ENCODE measurements around the gene CRYZ.

DNA sequence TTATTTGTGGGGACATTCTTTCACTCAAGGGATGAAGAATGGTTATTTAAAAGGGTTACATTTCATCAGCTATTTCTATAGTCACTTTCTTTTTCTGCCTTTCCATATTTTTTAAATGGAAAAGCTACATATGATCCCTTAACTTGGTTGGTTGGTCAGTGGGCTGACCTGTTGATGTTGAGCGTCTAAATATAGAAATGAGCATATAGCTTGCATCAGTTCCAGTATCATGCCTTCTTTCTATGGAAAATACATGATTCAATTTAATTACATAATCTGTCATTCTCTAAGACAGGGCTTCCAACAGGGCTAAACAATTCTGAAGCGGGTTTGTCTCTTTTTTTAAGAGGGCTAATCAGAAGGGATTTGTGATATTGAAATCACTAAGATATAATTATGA lies 40.7 kb upstream of the CRYZ start:
- TF ChIP-seq, protein P1, sequence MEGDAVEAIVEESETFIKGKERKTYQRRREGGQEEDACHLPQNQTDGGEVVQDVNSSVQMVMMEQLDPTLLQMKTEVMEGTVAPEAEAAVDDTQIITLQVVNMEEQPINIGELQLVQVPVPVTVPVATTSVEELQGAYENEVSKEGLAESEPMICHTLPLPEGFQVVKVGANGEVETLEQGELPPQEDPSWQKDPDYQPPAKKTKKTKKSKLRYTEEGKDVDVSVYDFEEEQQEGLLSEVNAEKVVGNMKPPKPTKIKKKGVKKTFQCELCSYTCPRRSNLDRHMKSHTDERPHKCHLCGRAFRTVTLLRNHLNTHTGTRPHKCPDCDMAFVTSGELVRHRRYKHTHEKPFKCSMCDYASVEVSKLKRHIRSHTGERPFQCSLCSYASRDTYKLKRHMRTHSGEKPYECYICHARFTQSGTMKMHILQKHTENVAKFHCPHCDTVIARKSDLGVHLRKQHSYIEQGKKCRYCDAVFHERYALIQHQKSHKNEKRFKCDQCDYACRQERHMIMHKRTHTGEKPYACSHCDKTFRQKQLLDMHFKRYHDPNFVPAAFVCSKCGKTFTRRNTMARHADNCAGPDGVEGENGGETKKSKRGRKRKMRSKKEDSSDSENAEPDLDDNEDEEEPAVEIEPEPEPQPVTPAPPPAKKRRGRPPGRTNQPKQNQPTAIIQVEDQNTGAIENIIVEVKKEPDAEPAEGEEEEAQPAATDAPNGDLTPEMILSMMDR (IDR thresholded peaks at IDR 0.05; ENCODE audit: low read depth, low read length), result no peak
- no peak for TF ChIP-seq POLR2A (IDR thresholded peaks at IDR 0.05; ENCODE audit: extremely low read depth, insufficient read length)
